Activated CD4-positive, alpha-beta T cell treated with anti-CD3 and anti-CD28 coated beads for 36 hours (primary cell): ENCODE results near the gene RPL32. TPM values are rescaled to one million over a fixed set of nuclear protein-coding genes. Genes with fewer than 3 reads are reported as not detected.

ENCODE experiments used
- ATAC-seq: fragments of 200-7000 bp; cut with Tn5 transposase; one replicate; pipeline ENCODE4 v1.10.0; 2021; ENCODE audit warnings: mild to moderate bottlenecking, moderate library complexity
- CTCF ChIA-PET: fragments of 350-600 bp; sonication (Branson Sonifier 250); formaldehyde crosslinking; loops from one replicate; lab custom pipeline; 2021; ENCODE audit warnings: antibody characterized with exemption; lab: Charles Lee
- POLR2A ChIA-PET: fragments of 350-600 bp; sonication (Branson Sonifier 250); formaldehyde crosslinking; loops from one replicate; lab custom pipeline; 2021; ENCODE audit warnings: antibody characterized with exemption, inconsistent platforms; lab: Charles Lee
- DNase-seq: peaks from one replicate; pipeline ENCODE4 v3.0.0-alpha.2; 2020
- H3K27ac Mint-ChIP-seq: one replicate; pipeline ENCODE4 v1.8.0; 2021; ENCODE audit warnings: mixed read lengths
- H3K27me3 Mint-ChIP-seq: one replicate; pipeline ENCODE4 v1.8.0; 2021; ENCODE audit warnings: mixed read lengths
- H3K36me3 Mint-ChIP-seq: one replicate; pipeline ENCODE4 v1.8.0; 2021; ENCODE audit warnings: low read depth, mixed read lengths
- H3K4me1 Mint-ChIP-seq: one replicate; pipeline ENCODE4 v1.8.0; 2021; ENCODE audit warnings: mixed read lengths
- H3K4me3 Mint-ChIP-seq: one replicate; pipeline ENCODE4 v1.8.0; 2021; ENCODE audit warnings: mild to moderate bottlenecking, moderate library complexity, mixed read lengths
- H3K9me3 Mint-ChIP-seq: one replicate; pipeline ENCODE4 v1.8.0; 2021; ENCODE audit warnings: low read depth, mixed read lengths
- intact Hi-C, 2 experiments: fragments of 100-400 bp; cut with DNase I in 1 of 2; cut with micrococcal nuclease in 1 of 2; formaldehyde crosslinking; loops; one replicate each; pipeline versions ENCODE4 v1.14.2 to v1.15.1; 2022 to 2024; cut with DNase I, micrococcal nuclease
- total RNA-seq, 2 experiments: library from RNA; stranded (reverse); gene quantifications; one replicate each; pipeline ENCODE4 v1.2.3, GENCODE V29; 2021

The RPL32 gene
- total RNA-seq, 2 experiments from 2014 or later = 2,842 to 4,727 TPM

- DNase-seq (no peak), ATAC-seq (no peak)
- Mint-ChIP-seq H3K36me3 (peaks cover 44% of the 10 kb centered on the region), H3K27me3 (no peaks in the 10 kb centered on the region), H3K9me3 (no peaks in the 10 kb centered on the region), H3K4me1 (no peaks in the 10 kb centered on the region), H3K27ac (no peak overlapping the region), H3K4me3 (no peak overlapping the region)
- CTCF ChIA-PET = interaction anchor here (1.2 to 3.7 kb wide), 2 partner anchors 10 to 60 kb away, joined by 4 to 22 read pairs; partner anchors contain the start of gene RPL32
- POLR2A ChIA-PET = interaction anchor here (1.1 to 4.2 kb wide), 3 partner anchors 9 to 22 kb away, joined by 4 to 26 read pairs (median 24); partner anchors contain the start of gene RPL32
- intact Hi-C loops = loop anchor here in 1 of 2 experiments (10.0 kb wide), 1 partner anchor 623 kb away; no protein-coding TSS in a partner anchor
Observed at GRCh38 chr3:12831301-12831866, 10.0 kb downstream of the RPL32 start.

- ATAC-seq (no peak), DNase-seq (no peak)
- intact Hi-C loops = loop anchor here in 1 of 2 experiments (10.0 kb wide), 1 partner anchor 624 kb away; no protein-coding TSS in a partner anchor
- no peak overlapping the region for H3K4me3 Mint-ChIP-seq
- H3K9me3 Mint-ChIP-seq = no peaks in the 10 kb centered on the region
- ChIA-PET POLR2A (interaction anchor here (4.2 kb wide), 1 partner anchor 10 kb away, joined by 26 read pairs; the partner anchor contains the start of gene RPL32), CTCF (interaction anchor here (1.0 to 3.7 kb wide), 2 partner anchors 11 to 21 kb away, joined by 3 to 22 read pairs; partner anchors contain the start of gene RPL32)
- peaks cover 38% of the 10 kb centered on the region for H3K36me3 Mint-ChIP-seq
- no peak overlapping the region for H3K27ac Mint-ChIP-seq
- H3K4me1 Mint-ChIP-seq = no peaks in the 10 kb centered on the region
- no peaks in the 10 kb centered on the region for H3K27me3 Mint-ChIP-seq
Observed at GRCh38 chr3:12830785-12831156, 10.6 kb downstream of the RPL32 start.

GRCh38 chr3:12829886-12830784, 11.2 kb downstream of the RPL32 start:
- H3K27ac Mint-ChIP-seq = no peak overlapping the region
- DNase-seq (no peak), ATAC-seq (no peak)
- peaks cover 33% of the 10 kb centered on the region for H3K36me3 Mint-ChIP-seq
- intact Hi-C loops = loop anchor here in 1 of 2 experiments (10.0 kb wide), 1 partner anchor 625 kb away; no protein-coding TSS in a partner anchor
- H3K4me1 Mint-ChIP-seq = no peaks in the 10 kb centered on the region
- ChIA-PET CTCF (interaction anchor here (0.6 to 3.7 kb wide), 4 partner anchors 11 to 119 kb away, joined by 3 to 22 read pairs (median 3); partner anchors contain the start of gene RPL32), POLR2A (interaction anchor here (4.2 kb wide), 1 partner anchor 11 kb away, joined by 26 read pairs; the partner anchor contains the start of gene RPL32)
- no peaks in the 10 kb centered on the region for H3K27me3 Mint-ChIP-seq
- no peaks in the 10 kb centered on the region for H3K9me3 Mint-ChIP-seq
- no peak overlapping the region for H3K4me3 Mint-ChIP-seq

GRCh38 chr3:12829404-12829803, 12.0 kb downstream of the RPL32 start:
- intact Hi-C loops = no loop called here
- Mint-ChIP-seq H3K4me3 (no peak overlapping the region), H3K4me1 (no peaks in the 10 kb centered on the region), H3K36me3 (peaks cover 25% of the 10 kb centered on the region), H3K9me3 (no peaks in the 10 kb centered on the region), H3K27ac (no peak overlapping the region), H3K27me3 (no peaks in the 10 kb centered on the region)
- DNase-seq (no peak), ATAC-seq (no peak)
- CTCF ChIA-PET = no interaction called here
- POLR2A ChIA-PET = no interaction called here

- DNase-seq (no peak), ATAC-seq (no peak)
- CTCF ChIA-PET = no interaction called here
- Mint-ChIP-seq H3K36me3 (peaks cover 19% of the 10 kb centered on the region), H3K27me3 (no peaks in the 10 kb centered on the region), H3K9me3 (no peaks in the 10 kb centered on the region), H3K27ac (no peak overlapping the region), H3K4me1 (no peaks in the 10 kb centered on the region), H3K4me3 (no peak overlapping the region)
- POLR2A ChIA-PET = no interaction called here
- intact Hi-C loops = no loop called here
Observed at GRCh38 chr3:12828751-12829150, 12.6 kb downstream of the RPL32 start.

GRCh38 chr3:12825156-12825555, 16.2 kb downstream of the RPL32 start:
- H3K4me1 Mint-ChIP-seq = no peaks in the 10 kb centered on the region
- intact Hi-C loops = no loop called here
- no peak overlapping the region for H3K27ac Mint-ChIP-seq
- DNase-seq = no peak
- H3K9me3 Mint-ChIP-seq = no peaks in the 10 kb centered on the region
- no peaks in the 10 kb centered on the region for H3K27me3 Mint-ChIP-seq
- H3K4me3 Mint-ChIP-seq = no peak overlapping the region
- ATAC-seq = no peak
- ChIA-PET POLR2A (no interaction called here), CTCF (no interaction called here)
- H3K36me3 Mint-ChIP-seq = no peaks in the 10 kb centered on the region

- intact Hi-C loops = no loop called here
- ATAC-seq (no peak), DNase-seq (no peak)
- Mint-ChIP-seq H3K36me3 (no peaks in the 10 kb centered on the region), H3K9me3 (no peaks in the 10 kb centered on the region), H3K27ac (no peak overlapping the region), H3K4me1 (no peaks in the 10 kb centered on the region), H3K4me3 (no peak overlapping the region), H3K27me3 (no peaks in the 10 kb centered on the region)
- ChIA-PET POLR2A (no interaction called here), CTCF (no interaction called here)
Observed at GRCh38 chr3:12824299-12824698, 17.1 kb downstream of the RPL32 start.

- CTCF ChIA-PET = interaction anchor here (0.8 to 1.2 kb wide), 7 partner anchors 9 to 69 kb away, joined by 3 to 8 read pairs (median 4); partner anchors contain the start of gene RPL32
- intact Hi-C loops = no loop called here
- DNase-seq (no peak), ATAC-seq (no peak)
- POLR2A ChIA-PET = interaction anchor here (1.3 kb wide), 1 partner anchor 13 kb away, joined by 3 read pairs; no protein-coding TSS in a partner anchor
- no peaks in the 10 kb centered on the region for H3K36me3 Mint-ChIP-seq
- H3K27ac Mint-ChIP-seq = peak overlapping the region; percentile 13
- H3K4me3 Mint-ChIP-seq = no peak overlapping the region
- H3K27me3 Mint-ChIP-seq = no peaks in the 10 kb centered on the region
- no peaks in the 10 kb centered on the region for H3K9me3 Mint-ChIP-seq
- H3K4me1 Mint-ChIP-seq = no peaks in the 10 kb centered on the region
Observed at GRCh38 chr3:12822725-12823373, 18.5 kb downstream of the RPL32 start.

GRCh38 chr3:12818773-12819172, 22.6 kb downstream of the RPL32 start:
- H3K4me3 Mint-ChIP-seq = no peak overlapping the region
- no peak overlapping the region for H3K27ac Mint-ChIP-seq
- H3K4me1 Mint-ChIP-seq = no peaks in the 10 kb centered on the region
- no peaks in the 10 kb centered on the region for H3K36me3 Mint-ChIP-seq
- H3K27me3 Mint-ChIP-seq = no peaks in the 10 kb centered on the region
- CTCF ChIA-PET = interaction anchor here (0.5 to 1.1 kb wide), 4 partner anchors 8 to 535 kb away, joined by 3 to 4 read pairs (median 4); no protein-coding TSS in a partner anchor
- no peak for DNase-seq
- intact Hi-C loops = no loop called here
- POLR2A ChIA-PET = interaction anchor here (1.4 kb wide), 1 partner anchor 9 kb away, joined by 3 read pairs; no protein-coding TSS in a partner anchor
- no peaks in the 10 kb centered on the region for H3K9me3 Mint-ChIP-seq
- no peak for ATAC-seq

GRCh38 chr3:12818273-12818672, 23.1 kb downstream of the RPL32 start:
- no peaks in the 10 kb centered on the region for H3K4me1 Mint-ChIP-seq
- no peaks in the 10 kb centered on the region for H3K27me3 Mint-ChIP-seq
- intact Hi-C loops = no loop called here
- H3K36me3 Mint-ChIP-seq = no peaks in the 10 kb centered on the region
- POLR2A ChIA-PET = interaction anchor here (1.4 kb wide), 1 partner anchor 8 kb away, joined by 3 read pairs; no protein-coding TSS in a partner anchor
- H3K27ac Mint-ChIP-seq = no peak overlapping the region
- CTCF ChIA-PET = interaction anchor here (0.5 to 1.2 kb wide), 6 partner anchors 8 to 536 kb away, joined by 3 to 4 read pairs (median 4); no protein-coding TSS in a partner anchor
- no peaks in the 10 kb centered on the region for H3K9me3 Mint-ChIP-seq
- DNase-seq (no peak), ATAC-seq (no peak)
- no peak overlapping the region for H3K4me3 Mint-ChIP-seq
